ENCODE results near the gene IL20RA.
"Not testable (repeated sequence)": the region's sequence is repeated elsewhere in the genome, so short reads cannot be mapped to it uniquely, and the experiment has no call there.

The IL20RA gene

DNA sequence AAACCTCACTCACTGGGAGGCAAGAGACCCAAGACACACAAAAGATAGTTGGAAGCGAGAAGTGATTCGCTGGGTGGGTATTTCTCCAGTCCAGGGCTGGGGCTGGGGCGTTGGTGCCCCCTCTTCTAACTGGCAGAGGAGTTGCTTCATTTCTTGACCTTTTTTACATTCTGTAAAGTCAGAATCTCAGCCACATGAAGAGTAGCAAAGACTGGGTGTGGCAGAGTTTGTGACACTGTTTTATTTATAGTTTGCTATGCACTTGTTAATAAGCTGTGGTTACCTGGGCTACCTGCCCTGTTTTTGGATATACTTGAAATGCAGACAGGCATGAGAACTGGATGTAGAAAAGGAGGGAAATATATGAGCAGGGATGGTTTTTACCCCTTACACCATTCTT lies 42.3 kb downstream of the IL20RA start:
- DNase-seq = no peak

DNA sequence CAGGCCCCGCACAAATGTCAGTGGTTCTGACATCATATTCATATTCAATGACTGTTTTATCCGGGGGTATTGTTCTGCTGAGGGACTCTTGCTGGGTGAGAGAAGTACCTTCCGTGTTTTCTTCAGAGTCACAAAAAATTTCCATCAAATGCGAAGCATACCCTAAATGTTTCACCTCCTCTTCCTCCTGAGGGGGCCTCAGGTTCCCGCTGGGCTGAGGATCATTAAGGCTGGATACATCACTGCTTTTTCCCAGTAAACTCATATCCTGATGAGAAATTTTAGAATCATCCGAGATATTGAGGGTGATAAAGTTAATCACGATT lies 42.8 kb downstream of the IL20RA start:
- DNase-seq = no peak

DNA sequence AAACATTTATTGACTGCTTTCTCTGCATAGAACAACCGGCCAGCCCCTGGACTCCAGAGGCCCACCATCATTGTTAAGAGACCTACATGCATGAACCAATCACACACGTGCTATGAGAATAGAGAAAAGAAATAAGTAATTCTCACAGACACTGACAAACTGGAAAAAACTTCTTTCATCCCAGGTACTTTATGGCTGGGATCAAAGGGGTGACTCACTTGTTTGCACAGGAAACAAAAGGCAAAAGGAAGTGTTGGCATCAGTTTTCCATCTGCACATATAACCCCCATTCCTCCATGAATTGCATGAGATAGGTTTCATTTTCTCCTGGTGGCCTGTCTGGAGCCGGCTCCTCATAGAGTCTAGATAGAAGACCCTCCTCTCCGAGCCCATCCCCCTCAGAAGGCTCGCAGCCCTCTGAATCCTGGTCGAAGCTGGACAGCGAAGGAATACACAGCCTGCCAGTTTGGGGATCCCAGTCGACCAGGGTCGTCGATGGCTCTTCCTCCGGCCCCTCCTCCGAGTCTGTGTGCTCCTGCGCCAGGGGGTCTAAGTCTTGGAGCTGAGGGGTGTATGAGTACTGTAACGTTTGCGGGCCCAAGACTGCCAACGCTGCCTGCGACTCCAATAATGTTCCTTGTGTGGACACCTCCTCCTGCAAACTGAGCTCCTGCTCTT lies 43.3 kb downstream of the IL20RA start:
- no peak for DNase-seq

DNA sequence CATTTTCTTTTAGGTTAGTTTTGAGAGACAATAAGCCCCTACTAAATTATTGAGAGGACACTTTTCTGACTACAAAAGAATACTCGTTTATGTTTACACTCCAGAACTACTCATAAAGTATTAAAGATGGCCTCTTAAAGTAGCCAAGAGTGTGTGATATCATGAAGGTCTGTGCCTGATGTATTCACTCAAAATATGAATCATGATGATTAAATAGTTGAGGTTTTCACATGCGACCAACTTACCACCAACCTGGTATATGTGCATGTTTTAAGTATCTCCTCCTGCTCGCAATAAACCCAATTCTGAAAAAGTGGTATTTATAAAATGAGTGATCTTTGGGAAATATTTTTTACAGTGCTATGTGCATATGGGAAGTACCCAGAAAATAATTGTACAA lies 43.9 kb downstream of the IL20RA start:
- no peak for DNase-seq

DNA sequence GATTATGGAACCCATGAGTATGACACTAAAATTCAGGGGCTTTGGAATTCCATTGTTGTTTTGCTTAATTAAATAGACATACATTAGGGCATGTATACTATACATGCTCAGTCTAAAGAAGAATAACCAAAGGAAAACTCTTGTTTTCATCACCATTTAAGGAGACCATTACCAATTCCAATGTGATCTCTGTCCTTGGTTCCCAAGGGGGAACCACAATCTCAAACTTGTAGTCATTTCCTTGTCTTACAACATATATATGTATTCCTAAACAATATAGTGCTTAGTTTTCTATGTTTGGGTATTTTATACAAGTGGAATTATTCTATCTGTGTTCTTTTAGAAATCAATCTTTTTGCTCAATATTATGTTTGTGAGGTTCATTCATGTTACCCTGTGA lies 49.2 kb downstream of the IL20RA start:
- DNase-seq = no peak

DNA sequence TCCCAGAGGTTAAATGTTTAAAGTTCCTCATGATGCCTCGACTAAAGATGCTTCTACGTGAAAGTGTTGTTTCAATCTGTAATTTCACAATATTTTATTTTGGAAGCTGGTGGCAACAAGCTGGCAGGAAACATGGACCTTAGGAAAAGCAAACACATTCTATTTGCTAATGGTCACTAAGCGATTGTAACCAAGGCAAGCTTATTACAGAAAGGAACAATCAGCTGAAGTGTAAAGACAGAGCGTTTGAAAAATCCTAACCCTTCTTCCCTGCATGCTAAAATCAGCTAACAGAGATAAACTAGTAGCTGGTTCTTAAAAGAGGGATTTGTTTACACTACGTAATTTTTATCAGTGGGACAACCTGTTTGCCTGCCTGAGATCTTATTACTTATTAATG lies 50.0 kb downstream of the IL20RA start:
- DNase-seq = no peak

DNA sequence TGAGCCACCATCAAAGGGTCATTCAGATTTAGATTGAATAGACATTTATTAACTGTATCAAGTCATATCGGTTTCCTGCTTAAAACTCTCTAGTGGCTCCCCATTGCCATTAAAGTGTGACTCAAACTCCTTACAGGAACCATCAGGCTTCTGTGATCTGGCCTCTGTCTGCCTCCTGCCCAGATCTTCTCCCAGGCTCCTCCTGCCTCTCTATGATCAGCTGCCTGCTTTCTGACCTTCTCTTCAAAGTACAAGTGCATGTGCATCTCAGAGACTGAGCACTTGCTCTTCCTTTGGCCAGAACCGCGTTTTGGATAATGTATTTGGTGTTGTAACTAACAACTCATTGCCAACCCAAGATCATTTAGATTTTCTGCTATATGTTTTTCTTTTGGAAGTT lies 52.7 kb downstream of the IL20RA start:
- DNase-seq = no peak

DNA sequence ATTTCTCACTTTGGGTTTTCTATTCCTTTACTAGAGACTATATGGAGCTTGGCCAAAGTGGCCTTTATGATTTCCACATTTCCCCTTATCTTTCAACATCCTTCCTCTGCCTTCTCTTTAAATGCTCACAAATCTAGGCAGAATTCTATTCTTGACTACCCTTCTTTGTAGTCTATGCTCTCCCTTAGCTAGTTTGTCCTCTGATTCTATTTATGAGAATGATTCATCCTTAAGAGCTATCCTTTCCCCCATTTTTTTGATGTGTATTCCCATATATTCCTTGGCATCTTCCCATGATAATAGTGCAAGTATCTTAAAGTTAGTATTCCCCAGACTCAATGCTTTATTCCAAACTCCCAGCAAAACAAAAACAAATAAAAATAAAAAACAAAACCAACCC lies 53.1 kb downstream of the IL20RA start:
- DNase-seq = no peak

DNA sequence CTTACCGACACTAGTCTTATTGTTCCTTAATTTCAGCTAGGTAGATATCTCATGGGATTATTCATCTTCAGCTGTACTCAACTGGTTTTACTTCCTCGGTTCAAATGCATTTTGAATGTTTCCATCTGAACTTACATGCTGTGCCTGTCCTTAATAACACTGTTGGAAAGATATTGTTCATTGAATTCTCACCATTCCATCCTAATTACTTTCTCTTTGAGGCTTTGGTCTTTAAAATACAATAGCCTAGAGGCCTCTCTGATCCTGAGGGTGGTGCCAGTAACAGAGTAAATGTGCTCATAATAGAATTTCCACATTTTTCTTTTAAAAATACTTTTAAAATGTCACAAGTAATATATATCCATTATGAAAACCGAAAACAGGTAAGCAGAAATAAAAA lies 54.0 kb downstream of the IL20RA start:
- DNase-seq = no peak

DNA sequence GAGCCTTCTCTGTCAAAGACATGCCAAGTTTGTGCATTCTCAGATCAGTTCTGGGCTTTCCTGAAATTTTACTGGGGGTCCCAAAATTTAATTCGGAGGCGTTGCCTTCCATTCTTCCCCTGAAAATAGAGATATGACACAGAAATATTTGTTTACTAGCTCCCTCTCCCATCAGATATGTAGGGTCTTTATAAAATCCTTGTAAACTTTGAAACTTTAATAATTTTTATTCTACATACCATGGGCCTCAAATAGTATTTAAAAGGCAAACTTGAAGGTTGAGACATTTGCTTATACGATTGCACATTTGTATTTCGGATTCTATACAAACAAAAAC lies 54.6 kb downstream of the IL20RA start:
- no peak for DNase-seq

DNA sequence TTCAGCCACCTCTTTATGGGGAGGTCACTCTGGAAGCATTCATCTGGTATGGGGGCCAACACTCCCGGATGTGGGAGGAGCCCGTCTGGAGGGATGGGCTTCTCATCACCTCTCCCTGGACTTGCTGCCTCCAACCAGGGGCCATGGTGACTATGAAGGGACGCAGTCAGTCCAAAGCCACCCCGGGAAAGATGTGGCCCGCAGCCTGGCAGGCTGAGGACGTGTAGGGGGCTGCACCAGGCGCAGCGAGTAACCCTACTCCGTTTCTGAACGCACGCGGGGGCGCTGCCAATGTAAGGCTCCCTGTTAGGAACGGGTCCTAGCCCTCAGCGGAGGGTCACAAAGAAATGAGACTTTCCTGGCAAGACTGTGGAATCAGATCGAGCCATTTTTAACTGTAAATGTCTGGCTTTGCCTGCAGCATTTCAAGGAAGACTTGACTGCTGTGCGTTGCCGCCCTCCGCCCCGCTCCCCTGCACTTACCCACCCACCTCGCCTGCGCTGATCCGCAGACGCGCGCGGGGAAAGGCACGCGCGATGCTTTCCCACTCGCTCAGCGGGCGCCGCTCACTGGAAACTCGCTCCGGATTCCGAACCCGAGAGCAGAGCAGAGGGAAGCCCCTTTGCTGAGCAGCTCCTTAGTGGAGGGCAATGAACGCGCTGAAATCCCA lies 55.1 kb downstream of the IL20RA start:
- DNase-seq = no peak

DNA sequence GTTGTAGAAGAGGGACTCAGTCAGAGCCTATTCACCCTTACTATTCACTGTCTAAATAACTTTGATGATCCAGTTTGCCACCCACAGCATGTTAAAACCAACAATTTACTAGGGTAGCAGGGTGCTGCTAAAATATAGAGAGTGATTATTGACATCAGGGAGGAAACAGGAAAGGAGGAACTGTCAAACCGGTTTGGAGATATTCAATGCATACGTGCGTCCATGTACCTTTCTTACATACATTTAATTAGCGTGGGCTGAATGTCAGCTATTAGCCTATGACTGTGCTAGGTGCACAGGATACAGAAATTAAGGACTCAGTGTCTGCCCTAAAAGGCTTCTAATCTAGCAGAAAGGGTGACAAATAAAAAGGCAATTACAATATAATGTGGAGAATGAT lies 57.2 kb downstream of the IL20RA start:
- no peak for DNase-seq

DNA sequence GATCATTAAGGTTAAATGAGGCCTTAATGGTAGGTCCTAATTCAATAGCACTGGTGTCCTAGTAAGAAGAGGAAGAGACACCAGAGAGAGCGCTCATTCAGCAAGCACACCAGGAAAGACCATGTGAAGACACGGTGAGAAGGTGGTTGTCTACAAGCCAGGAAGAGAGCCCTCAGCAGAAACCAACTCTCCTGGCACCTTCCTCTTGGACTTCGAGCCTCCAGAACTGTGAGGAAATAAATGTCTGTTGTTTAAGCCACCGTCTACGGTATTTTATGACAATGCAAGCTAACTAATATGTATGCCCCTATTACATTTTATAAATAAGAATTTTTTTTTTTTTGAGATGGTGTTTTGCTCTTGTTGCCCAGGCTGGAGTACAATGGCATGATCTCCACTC lies 59.3 kb downstream of the IL20RA start:
- no peak for DNase-seq

DNA sequence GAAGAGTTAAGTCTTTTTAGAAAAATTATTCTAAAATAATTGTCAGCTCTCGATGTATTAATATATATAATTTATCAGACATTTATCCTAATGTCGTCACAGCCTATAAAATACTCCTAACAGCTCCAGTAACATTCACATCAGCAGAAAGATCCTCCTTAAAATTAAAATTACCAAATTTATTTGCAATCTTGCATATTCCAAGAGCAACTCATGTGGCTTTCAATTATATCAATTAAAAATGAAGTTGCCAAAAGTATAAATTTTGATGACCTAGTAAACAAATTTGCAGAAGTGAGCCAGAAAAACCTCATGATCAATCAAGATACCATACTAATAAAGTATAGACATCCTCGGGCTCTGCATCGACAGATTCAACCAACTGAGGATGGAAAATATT lies 60.2 kb downstream of the IL20RA start:
- no peak for DNase-seq

DNA sequence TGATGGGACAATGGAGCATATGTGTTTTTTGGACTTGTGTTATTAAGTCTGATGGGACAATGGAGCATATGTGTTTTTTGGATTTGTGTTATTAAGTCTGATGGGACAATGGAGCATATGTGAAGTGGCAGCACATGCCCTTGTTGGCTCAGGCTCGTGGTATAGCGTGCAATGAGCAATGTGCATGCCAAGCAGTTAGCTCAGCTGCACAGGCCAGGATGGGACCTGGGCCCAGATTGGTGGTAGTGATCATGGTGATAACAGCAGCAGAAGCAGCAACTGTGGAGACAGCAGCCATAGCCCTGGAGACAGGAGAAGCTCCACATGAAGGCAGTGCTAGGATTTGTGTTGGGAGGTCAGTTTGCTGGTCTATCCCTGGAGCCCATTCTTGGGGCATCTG lies 61.1 kb downstream of the IL20RA start:
- DNase-seq = no peak

DNA sequence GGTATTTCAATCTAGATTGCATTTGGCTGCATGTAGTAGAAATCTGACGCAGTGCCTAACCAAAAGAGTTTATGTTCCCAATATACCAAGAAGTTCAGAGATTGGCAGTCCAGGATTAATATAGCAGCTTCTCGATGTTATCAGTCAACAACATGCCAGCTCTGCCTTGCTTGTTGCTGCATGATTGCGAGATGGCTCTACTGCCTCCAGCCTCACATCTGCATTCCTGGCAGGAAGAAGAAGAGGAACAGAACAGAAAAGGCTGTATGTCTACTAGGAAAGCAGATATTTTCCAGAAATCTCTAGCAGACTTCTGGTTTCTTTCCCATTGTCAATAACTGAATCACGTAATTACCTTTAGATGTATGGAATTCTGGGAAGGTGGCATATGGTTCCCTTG lies 61.8 kb downstream of the IL20RA start:
- DNase-seq = no peak

DNA sequence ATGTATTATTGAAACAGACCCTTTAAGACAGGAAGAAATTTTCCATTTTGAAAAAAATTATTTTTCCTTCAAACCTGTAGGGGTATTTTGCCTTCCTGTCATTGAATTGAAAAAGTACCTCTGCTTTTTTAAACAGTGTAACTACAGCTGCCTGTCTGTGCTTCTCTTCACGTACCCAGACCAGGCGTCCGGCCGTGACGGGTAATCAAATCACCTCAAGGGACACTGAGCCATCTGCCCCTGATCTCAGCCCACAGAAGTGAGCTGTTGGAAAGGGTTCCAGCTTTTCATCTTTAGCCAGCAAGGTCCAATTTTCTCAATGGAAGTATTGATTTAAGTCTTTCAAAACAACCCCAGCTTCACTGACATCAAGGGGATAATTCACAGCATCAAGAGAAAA lies 64.7 kb downstream of the IL20RA start:
- no peak for DNase-seq

DNA sequence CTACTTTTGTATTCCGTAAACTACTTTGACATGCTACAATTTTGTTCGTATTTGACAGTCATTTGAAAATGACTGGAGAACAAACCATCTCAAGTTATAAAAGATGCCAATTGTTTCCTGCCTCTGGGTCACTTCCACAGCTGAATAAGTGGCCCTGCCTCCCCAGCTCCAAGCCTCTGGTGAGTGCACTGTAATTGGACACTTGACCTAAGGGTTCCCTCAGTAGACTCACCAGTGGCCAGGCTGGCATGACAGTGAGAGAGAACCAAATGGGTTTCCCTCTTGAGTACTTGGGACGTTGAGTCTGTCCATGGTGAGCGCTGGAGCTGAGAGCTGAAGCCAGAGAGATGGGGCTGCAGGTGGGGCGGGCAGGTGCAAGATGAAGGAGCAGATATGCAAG lies 65.6 kb downstream of the IL20RA start:
- DNase-seq = no peak

DNA sequence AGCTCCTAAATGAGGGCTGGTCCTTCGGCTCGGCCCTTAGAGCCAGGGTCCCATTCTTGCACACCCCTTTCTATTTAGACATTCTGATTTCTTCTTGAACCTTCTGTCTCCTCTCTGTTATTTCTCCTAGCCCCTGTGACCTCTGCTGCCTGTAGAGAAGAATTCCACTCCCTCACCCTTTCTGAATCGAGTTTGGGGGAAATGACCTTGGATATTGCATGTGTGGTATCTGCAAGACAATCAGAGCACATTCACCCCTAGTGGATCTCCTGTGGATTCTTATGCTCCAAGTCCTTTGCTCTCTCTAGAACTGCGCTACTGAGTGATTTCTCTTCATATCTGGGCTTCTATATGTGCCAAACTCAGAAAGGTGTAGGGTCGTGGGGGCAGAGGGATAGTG lies 67.7 kb downstream of the IL20RA start:
- no peak for DNase-seq

DNA sequence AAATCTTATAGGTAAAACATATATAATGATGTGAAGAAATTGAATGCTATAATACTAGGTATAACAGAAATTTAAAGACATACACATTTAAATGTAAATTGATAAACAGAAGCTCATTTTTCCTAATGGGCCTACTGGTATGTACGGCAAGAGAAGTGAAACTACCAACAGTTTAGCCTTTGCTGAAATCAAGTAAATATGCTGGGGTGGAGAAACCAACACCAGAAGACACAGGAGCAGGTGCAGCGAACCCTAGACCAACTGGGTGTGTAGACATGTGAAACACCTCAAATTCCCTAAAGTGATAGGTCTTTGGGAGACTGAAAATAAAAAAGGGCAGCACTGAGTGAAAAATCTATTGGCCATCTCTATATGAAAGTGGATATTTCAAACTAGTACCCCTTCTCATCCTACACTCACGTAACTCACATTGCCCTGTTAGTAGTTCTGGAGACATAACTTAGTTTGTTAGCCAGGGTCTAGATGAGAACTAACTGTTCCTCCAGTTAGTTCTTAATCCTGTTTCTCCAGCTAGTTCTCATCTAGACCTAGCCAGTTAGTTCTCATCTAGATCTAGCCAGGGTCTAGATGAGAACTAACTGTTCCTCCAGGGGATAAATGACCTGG lies 69.6 kb downstream of the IL20RA start:
- DNase-seq = no peak

DNA sequence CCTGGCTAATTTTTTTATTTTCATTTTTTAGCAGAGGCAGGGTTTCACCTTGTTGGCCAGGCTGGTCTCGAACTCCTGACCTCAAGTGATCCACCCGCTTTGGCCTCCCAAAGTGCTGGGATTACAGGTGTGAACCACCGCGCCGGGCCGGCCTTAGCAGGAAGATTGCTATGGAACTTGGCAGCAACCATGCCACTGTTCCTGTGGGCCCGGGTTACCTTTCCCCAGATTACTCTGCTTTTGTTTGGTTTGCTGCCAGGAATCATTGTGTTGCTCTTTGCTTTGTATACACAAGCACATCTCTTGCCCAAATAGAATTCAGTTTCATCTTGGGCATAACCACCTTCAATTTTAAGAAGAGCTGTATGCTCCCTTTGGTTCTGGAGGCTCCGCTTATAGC lies 71.0 kb downstream of the IL20RA start:
- DNase-seq = not testable (repeated sequence)

DNA sequence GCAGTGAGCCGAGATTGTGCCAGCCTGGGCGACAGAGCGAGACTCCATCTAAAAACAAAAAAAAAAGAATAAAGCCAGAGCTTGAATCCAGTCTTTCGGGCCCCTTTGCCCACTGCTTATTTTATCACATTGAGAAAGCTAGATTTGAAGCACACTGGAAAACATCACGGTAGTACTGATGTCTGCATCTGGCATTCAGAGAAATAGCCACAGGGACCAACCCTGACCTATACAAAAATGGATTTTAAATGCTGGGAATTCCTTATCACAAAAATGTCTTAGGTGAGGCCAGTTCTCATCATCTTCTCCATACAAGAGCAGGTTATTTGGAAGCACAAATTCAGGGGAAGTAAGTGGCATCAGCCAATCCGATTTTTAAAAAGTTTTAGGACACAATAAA lies 73.2 kb downstream of the IL20RA start:
- DNase-seq = no peak

DNA sequence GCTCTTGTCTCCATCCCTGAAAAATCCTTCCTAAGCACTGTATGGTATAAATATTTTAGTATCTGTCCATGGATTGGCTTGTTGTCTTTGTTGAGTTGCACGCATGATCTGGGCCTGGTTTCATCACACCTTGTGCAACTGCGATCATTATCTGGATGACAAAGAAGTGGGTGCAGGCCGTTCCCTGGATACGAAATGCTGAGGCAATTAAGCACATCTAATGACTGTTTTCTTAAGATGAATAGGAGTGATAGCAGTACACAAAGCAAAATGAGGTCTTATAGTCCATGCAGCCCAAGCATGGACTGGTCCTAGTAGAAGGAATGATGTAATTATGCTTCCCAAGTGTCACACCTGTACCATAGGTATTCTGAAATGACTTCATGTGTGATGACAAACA lies 74.8 kb downstream of the IL20RA start:
- DNase-seq = no peak

DNA sequence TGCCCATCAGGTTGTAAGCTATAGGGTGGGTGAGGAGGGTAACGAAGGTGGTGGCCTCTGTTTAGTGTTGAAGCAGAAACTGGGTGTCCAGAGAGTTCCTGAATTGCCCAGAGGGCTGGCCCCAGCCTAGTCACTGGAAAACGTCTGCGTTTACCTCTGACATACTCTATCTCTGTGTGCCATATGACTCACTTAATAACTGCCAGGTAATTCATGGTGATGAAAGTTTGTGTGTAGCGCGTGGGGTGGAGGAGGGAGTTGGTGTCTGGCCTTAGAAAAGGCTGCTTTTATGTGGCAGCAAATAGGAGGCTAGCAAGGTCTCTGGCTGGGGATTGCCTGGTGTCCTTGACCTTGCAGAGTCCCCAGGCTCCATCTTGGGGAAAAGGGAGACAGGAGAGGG lies 75.3 kb downstream of the IL20RA start:
- no peak for DNase-seq

DNA sequence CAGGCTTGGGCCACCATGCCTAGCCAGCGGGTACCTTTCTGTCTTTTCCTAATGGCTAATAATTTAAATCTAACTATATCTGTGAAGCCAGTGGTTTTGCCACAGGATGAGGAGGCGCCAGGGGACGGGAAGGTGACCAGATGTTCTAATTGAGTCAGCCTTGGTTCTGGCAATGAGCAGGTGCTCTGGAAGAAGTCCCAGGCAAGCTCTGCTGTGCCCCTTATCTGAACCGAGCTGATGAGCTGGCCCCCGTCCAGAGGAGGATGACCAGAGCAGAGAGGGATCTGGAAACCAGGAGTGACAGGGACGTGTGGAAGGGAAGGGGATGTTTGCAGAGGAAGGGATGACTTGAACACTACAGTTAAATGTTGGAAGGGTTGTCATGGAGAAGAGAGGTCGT lies 75.9 kb downstream of the IL20RA start:
- DNase-seq = no peak

Measured in activated CD4-positive, alpha-beta T cell treated with anti-CD3 and anti-CD28 coated beads, Interleukin-2, amount 50 U/mL, for 16 hours (primary cell).